NCI-H1105 treated with DMSO at 0.1 percent for 48 hours (cell line): ENCODE data around the gene P2RY2.

Experiments used
- DNase-seq: peaks from one replicate; lab custom pipeline; 2025; lab: John Stamatoyannopoulos, UW

Gene P2RY2

DNA sequence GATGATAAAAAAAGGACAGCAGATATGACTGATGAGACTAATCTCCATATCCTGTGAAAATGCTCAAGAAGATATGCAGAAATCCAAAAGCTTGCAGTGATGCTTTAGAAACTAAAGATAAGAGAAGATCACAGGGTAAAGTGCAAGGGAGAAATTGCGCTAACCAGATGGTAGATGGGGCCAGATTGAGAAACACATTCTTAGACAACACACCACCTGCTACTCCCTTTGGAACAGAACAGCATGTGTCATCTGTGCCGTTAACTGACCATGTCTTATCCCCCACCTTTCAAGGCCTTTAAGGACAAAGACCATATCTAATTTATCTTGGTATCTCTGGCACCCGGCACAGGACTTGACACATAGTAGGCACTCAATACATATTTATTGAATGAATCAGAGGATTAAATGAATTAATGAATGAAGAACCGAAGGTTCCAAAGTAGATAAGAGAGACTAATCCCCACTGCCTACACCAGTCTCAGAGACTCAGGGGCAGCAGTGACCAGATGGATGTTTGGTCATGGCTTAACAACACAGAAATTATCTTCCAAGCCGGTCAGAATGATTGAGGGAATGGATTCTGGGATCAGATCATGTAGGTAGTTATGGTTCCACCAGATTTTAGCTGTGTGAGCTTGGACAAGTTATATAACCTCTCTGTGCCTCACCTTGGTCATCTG is 12.3 kb upstream of the P2RY2 start:
- no peak for DNase-seq

DNA sequence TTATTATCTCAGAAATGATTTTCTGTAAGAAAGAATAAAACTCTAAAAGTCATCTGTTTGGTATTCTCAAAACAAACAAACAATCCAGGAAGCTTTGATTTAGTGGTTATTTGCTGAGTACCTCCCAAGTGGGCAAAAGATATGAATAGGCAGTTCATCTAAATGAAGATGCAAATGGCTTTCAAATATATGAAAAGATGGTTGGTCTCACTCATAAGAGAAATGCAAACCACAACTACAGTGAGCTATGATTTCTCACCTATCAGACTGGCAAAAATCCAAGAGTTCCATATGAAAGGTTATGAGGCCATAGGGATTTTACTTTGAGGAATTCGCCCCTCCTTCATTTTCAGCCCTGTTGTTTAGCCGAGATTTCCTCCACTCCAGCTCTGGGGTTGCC is 11.3 kb upstream of the P2RY2 start:
- no peak for DNase-seq

DNA sequence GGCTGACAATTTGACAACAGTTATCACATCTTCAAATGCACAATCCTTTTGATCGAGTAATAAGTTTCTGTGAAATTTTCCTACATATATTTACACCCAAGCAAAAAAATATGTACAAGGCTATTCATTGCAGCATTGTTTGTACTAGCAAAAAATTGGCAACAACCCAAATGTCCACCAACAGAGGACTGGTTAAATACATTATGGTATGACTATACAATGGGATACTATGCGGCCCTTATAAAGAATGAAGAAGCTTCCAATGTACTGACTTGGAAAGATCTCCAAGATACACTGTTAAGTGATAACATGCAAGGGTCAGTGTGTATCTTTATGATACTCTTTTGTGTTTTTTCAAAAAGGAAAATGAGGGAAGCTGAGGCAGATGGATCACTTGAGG is 8.2 kb upstream of the P2RY2 start:
- DNase-seq = no peak

DNA sequence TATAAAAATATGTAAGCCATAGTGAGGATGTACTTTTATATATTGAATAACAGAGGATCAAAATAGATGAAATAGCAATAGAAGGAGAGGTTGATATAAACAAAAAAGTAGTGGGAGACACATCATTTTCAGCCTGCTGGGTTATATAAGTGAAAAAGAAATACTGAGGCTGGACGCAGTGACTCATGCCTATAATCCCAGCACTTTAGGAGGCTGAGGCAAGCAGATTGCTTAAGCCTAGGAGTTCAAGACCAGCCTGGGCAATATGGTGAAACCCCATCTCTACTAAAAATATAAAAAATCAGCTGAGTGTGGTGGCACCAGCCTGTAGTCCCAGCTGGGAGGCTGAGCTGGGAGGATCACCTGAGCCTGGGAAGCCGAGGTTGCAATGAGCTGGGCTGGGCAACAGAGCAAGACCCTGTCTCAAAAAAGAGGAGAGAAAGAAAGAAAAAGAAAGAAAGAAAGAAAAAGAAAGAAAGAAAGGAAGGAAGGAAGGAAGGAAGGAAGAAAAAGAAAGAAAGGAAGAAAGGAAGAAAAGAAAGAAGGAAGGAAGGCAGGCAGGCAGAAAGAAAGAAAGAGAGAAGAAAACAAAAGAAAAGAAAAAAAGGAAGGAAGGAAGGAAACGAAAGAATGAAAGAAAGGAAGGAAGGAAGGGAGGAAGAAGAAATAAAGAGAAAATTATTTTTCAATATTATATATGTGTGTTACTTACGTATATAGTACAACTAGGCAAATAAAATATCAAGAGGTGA is 7.0 kb upstream of the P2RY2 start:
- no peak for DNase-seq

DNA sequence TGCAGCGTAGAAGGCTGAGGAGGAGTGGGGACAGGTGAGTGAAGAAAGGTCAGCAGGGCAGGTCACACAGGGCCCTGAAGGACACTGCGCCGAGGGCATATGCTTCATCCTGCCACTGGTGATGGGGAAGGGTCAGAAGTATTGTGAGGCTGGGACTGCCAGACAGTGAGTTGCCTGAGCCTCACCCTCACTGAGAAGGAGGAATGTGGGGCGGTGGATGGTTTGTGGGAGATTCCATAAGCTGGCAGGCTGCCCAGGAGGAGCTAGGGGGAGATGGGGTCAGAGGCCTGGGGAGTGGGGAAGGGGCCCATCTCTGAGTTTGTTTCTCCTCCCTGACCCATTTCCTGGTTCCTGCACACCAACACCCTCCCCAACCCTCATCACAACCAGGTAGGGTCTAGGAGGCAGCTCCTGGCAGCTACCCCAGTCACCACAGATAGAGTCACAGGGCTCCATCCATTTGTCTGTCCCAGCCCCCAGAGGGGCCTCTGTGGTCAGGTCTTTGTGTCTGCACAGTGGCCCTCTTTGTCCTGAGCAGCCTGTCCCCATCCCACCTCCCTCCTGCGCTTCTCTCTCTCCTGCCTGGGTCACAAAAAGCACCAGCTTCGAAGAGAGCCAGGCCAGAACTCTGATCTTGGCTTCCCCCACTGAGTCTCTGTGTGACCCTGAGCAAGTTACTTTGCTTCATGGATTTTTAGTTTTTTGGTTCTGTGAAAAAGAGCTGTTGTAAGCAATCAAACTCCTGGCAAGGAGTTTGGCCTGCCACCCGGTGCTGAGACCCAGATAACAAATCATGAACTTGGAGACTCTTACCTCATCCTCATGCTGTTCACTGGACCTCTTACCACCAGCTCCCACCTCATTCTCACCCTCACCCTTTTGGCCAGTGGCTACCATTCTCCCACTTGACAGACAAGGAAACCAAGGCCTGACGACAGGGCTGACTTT is 4.6 kb upstream of the P2RY2 start:
- DNase-seq = no peak

DNA sequence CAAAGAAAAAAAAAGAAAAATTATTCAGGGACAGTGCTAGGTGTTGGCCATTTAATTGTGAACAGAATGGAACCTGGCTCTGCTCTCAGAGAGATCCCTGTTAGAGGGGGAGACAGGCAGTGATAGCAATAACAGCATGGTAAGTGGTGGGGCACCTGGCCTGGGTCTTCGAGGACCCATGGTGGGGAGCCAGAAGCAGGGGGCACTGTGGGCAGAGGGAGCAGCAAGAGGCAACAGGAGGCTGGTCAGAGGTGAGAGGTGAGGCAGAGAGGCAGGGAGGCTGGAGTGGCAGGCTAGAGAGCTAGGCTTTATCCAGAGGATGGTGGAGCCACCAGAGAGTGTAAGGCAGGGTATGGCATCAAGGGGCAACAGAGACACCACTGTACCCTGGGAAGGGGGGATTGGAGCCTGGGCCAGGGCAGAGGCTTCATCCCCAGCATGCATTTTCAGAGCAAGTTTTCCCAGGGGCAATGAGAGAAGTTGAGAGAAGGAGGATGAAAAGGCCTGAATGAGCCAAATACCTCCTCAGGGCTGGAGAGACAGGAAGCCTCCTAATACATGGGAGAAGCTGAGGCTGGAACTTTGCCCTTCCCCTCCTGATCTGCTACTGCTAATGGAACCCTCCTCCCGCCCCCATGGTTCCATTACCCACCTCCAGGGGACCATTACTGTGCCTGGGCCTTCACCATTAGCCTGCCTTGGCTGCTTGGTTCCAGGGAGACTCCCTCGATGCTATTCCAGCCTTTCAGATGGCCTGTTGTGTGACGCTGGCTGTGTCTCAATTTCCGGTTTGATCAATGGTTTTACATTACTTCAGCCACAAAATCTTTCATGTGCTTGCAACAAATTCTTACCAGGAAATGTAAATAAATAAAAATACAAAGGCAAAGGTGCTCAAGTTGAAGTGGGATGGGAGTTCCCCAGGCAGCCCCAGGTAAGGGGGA is 2.6 kb upstream of the P2RY2 start:
- DNase-seq = no peak

DNA sequence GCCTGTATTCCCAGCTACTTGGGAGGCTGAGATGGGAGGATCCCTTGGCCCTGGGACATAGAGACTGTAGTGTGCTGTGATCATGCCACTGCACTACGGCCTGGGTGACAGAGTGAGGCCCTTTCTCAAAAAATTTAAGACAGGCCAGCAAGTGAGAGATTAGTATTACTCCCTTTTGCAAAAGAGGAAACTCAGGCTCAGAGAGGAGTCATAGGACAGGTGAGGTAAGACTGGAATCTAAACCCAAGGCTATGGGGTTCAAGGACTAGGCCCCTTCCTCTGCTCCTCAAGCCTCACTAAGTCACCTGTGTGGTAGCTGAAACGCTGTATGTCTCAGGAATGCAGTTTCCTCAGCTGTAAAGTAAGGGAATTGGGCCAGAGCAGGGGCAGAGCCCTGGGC is 1.6 kb upstream of the P2RY2 start:
- no peak for DNase-seq

DNA sequence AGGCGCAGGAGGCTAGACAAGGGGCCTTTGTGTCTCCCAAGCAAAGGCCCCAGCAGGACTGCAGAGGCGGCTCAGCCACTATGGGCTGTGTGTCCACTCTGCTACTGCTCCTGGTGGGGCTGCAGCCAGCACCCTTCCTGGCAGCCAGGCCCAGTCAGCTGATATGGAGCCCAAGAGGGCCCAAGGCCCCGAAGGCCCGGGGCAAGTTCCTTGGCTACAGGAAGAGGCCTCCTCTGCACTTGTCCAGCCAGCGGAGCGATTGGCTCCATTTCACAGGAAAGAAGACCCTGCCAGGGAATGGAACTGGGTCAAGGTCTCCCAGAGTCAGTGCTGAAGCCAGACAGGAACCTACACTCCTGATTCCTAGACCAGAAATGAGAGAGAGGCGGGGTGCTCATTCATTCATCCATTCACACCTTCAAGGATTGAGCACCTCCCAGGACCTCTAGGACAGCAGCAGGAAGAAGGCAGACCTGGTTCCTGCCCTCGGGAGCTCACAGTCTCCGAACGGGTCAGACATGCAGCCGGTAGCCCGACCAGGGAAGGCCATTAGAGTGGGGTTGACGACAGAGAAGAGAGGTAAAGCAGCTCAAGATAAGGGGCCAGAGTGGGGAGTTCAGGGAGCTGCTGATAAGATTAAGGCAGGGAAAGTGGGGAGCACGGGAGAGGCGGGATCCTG is 811 bp upstream of the P2RY2 start:
- no peak for DNase-seq

DNA sequence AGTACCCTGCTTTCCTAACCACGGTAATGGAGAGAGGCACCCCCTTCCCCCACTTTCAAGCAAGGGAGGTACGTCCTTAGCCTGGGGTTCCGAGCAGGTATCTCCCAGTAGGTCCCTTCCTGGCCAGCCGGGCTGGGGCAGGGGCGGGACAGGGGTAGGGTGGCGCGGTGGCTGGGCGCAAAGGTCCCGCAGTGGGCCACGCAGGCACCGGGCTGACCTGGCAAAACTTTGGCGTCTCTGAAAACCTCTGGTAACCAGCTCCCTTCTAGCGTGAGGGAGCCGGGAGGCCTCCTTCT is 323 bp upstream of the P2RY2 start:
- no peak for DNase-seq

DNA sequence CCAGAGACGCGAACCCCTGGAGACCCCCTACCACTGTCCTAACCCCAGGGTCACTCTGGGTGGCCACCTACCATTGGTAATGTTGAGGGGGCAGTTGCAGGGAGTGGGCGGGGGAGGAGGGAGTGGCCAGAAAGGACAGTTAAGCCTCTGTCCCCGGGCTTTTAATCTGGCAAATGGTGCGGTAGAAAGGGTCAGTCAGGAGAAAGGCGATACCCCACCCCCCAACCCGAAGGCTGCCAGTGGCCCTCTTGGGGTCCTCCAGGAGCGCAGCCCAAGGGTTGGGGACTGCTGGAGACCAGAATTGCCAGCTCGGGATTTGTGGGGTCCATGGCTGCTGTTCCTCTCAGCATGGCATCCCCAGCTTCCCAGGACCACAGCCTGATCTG is 742 bp downstream of the P2RY2 start:
- DNase-seq = no peak

DNA sequence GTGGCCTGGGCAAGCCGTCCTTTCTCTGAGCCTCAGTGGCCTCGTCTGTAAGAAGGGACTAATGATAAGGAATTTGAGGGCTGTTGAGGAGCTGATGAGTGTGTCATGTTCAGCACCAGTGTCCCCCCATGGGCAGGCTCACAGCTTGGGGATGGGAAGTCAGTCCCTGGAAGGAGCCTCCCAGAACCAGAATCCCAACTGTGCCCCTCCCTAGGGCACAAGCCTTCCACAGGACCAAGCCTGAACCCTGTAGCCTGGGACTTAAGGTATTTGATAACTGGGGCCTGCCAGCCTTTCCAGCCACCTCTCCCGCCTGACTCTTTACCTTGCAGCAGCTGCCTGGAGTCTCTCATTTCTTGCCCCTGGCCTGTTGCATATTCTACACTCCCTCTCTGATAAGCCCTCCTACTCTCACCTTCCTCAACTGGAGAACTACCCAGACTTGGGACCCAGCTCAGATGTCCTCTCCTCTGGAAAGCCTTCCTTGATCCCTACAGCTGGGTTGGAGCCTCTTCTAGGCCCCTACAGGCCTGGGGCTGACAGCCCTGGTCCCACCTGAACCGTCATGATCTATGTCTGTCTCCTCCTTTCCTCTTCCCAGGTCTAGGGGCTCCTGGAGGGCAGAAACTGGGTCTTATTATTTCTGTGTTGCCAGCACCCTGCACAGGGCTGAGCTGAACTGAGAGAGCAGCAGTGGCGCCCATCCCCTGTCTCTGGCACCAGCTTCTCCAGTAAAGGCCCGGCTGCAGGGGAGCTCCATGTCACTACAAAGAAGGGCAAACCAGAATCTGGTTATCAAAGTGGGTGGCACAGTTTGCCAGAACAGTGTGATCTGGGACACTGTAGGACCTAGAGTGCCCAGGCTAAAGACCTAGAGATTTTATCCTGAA is 1.6 kb downstream of the P2RY2 start:
- no peak for DNase-seq

DNA sequence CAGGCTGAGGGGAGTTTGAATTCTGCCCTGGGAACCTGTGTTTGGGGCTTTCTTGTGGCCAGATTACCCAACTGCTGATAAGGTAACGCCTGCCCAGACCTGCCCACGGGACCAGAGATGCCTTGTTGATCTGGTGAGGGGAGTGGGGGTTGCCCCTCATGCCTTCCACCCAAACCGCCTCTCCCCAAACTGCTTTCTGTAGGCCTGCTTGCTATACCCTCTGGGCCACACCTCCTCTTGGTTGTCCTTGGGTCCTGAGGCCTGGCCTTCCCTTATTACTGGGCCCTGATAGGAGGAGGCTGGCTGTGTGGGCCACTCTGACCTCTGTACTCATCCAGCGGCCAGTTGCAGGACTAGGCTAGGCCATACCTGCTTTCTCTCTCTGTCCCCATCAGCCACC is 3.4 kb downstream of the P2RY2 start:
- no peak for DNase-seq

DNA sequence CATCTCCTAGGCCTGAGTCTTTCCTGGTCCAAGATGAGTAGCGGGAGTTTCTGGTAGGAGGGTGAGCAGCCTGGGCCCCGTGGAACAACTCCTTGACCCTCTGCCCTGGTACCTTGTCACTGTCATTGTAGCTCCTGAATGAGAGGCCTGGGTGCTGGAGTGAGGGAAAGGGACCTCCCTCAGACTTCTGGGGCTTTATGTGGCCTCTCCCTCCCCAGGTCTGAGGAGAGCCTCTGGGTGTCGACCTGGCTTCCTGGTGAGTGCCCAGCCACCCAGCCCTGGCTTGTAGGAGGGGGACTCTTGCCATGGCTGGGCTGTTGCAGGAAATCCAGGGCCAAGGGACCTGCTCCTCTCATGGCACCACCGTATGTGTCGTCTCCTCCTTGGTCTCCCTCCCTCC is 3.9 kb downstream of the P2RY2 start:
- no peak for DNase-seq

DNA sequence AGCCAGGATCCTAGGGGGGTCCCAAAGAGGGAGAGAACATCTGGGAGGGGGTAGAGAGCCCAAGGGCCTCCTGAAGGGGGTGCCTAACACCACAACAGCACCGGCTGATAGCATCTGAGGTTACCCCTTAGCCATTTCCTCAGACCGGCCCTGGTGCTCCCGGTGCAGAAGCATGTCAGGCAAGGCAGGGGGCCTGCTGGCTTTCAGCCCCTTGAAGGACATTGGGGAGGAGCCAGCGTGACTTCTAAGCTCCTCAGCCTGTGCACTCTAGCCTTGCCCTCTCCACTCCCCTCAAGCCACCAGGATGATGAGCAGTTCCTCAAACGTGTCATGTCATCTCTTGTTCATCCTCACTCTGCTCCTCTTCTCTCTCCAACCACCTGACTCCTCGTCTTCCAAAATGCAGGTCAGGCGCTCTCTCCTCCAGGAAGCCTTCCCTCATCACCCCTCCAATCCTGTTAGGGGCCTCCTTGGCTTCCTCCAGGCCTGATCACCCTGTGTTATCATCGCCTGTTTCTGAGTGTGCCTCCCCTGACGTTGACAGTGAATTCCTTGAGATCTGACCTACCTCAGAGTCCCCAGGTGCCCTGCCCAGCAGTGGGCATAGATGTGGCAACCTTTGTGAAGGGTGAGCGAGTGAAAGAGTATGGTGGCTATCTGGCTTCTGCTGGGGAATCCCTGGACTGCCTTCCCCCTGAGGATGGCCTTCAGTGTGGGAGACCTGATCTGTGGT is 6.1 kb downstream of the P2RY2 start:
- no peak for DNase-seq

DNA sequence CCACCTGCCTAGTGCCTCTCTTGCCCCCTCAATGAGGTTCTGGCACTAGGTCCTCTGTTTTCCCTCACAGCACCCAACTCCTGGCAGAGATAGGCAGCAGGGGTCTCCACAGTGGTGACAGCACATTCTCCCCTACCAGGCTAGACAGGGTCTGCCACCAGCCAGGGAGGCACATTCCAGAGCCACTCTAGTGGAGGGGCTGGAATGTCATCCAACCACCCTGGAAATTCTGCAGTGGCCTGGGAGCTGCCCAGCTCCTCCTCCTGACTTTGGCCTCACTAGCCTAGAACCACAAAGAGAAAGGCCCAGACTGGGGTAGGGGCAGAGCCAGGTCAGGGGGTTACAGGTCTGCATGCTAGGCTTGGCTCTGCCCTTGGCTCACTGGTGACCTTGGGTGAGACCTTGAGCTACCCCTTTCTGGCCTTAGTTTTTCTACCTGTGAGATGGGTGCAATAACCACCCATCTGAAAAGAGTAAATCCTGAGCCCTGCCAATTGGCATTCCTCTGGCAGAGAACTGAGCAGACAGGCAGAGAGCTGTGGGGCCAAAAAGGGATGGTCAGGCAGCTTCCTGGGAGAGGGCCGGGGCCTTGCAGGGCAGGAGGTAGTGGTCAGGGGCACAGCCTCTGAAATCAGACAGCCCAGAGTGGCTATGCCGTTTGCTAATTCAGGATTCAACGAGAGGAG is 7.1 kb downstream of the P2RY2 start:
- no peak for DNase-seq

DNA sequence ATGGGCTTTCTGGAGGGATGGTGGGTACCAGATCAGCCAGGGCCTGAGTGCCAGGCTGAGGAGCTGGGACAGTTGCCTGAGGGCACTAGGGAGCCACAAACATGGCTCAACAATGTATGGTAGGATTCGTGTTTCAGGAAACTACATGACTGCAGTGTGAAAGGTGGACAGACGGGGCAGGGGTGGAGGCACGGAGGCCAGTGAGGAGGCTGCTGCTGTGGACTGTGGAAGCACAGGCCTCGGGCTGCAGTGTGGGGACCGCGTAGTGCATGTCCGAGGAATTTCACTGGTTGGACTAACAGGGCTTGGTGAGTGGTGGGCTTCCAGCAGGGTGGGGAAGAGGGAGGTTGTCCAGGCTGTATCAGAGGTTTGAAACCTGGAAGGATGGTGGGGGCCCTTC is 7.8 kb downstream of the P2RY2 start:
- DNase-seq = no peak

DNA sequence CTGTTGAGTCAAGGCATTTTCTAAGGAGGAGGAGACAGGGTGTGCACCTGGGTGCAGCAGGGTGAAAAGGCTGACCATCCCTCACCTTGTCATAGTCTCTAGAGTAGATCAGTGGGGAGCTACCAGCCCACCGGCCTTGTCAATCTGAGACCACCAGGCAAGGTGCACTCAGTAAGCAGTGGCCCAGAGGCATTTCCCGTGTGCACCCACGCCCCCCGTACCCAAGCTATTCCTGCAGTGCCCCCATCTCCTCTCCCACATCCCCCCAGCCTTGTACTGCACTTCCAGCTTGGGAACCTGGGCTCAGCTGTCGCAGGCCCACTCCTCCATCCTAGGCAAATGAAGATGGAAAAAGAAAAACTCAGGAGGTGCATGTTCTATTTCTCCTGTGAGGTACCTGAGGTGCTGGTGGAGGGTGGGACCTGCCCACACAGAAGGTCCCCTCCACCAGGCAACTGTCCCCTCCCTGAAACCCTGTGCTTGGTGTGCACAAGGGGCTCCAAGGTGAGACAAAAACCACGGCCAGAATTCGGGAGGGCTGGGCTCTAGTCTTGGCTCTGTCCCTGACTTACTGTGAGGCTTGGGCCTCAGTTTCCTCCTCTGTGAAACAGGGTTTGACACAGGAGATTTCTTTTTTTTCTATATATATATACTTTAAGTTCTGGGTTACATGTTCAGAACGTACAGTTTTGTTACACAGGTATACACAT is 8.4 kb downstream of the P2RY2 start:
- DNase-seq = no peak

DNA sequence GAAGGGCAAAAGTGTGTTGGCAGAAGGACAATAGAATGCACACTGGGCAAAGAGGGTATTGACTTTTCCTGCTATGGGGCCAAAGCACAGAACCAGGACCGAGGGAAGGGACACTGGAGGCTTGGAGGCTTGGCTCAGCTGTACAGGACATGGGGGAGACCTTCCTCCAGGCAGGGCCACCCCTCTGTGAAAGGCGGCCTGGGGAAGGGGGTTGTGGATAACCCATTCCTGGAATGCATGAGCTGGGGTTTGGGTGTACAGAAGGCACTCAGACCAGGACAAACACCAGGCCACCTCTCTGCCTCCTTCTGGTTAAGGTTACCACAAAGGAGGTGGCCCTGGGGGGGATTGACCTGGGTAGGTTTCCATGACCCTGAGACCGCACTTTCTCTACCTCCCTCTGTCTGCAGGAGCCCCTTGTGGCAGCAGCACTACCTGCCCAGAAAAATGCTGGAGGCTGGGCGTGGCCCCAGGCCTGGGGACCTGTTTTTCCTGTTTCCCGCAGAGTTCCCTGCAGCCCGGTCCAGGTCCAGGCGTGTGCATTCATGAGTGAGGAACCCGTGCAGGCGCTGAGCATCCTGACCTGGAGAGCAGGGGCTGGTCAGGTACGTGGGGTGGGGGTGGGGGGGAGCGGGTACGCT is 9.6 kb downstream of the P2RY2 start:
- DNase-seq = no peak
